ENCODE data around the gene CD274.
"Not testable (repeated sequence)": the region's sequence is repeated elsewhere in the genome, so short reads cannot be mapped to it uniquely, and the experiment has no call there.

The CD274 gene

DNA sequence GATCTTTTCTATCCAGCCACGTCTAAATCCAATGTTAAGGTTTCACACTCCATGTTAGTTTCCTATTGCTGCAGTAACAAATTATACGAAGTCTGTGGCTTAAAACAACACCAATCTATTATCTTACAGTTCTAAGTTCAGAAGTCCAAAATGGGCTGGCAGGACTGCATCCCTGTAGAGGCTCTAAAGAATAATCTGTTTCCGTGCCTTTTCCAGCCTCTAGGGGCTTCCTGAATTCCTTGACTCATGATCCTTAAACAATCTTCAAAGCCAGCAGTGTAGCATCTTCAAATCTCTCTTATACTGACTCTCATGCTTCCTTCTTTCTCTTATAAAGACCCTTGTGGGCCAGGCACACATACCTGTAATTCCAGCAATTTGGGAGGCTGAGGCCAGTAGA lies 19.4 kb upstream of the CD274 start:
- TF ChIP-seq, protein P1, sequence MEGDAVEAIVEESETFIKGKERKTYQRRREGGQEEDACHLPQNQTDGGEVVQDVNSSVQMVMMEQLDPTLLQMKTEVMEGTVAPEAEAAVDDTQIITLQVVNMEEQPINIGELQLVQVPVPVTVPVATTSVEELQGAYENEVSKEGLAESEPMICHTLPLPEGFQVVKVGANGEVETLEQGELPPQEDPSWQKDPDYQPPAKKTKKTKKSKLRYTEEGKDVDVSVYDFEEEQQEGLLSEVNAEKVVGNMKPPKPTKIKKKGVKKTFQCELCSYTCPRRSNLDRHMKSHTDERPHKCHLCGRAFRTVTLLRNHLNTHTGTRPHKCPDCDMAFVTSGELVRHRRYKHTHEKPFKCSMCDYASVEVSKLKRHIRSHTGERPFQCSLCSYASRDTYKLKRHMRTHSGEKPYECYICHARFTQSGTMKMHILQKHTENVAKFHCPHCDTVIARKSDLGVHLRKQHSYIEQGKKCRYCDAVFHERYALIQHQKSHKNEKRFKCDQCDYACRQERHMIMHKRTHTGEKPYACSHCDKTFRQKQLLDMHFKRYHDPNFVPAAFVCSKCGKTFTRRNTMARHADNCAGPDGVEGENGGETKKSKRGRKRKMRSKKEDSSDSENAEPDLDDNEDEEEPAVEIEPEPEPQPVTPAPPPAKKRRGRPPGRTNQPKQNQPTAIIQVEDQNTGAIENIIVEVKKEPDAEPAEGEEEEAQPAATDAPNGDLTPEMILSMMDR (IDR thresholded peaks at IDR 0.05; ENCODE audit: low read depth, low read length), result peak; percentile 4
- H3K4me3 ChIP-seq (replicated peaks in 1 of 2; ENCODE audit: low read depth in 2 of 2, low read length in 2 of 2), result no peak overlapping the region
- no peak for DNase-seq (ENCODE audit: low read depth in 2 of 2)

DNA sequence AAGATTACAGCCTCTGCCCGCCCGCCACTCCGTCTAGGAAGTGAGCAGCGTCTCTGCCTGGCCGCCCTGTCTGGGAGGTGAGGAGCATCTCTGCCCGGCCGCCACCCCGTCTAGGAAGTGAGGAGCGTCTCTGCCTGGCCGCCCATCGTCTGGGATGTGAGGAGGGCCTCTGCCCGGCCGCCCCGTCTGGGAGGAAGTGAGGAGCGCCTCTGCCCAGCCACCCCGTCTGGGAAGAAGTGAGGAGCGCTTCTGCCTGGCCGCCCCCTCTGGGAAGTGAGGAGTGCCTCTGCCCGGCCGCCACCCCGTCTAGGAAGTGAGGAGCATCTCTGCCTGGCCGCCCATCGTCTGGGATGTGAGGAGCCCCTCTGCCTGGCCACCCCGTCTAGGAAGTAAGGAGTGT lies 17.5 kb upstream of the CD274 start:
- not testable (repeated sequence) for DNase-seq (ENCODE audit: low read depth in 2 of 2); H3K4me3 ChIP-seq (replicated peaks in 1 of 2; ENCODE audit: low read depth in 2 of 2, low read length in 2 of 2)

DNA sequence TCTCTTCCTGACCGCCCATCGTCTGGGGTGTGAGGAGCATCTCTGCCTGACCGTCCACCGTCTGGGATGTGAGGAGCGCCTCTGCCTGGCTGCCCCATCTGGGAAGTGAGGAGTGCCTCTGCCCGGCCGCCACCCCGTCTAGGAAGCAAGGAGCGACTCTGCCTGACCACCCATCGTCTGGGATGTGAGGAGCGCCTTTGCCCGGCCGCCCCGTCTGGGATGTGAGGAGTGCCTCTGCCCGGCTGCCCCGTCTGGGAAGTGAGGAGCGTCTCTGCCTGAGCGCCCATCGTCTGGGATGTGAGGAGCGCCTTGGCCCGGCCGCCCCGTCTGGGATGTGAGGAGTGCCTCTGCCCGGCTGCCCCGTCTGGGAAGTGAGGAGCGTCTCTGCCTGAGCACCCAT lies 17.0 kb upstream of the CD274 start:
- H3K4me3 ChIP-seq (replicated peaks in 1 of 2; ENCODE audit: low read depth in 2 of 2, low read length in 2 of 2); DNase-seq (ENCODE audit: low read depth in 2 of 2): not testable (repeated sequence)

DNA sequence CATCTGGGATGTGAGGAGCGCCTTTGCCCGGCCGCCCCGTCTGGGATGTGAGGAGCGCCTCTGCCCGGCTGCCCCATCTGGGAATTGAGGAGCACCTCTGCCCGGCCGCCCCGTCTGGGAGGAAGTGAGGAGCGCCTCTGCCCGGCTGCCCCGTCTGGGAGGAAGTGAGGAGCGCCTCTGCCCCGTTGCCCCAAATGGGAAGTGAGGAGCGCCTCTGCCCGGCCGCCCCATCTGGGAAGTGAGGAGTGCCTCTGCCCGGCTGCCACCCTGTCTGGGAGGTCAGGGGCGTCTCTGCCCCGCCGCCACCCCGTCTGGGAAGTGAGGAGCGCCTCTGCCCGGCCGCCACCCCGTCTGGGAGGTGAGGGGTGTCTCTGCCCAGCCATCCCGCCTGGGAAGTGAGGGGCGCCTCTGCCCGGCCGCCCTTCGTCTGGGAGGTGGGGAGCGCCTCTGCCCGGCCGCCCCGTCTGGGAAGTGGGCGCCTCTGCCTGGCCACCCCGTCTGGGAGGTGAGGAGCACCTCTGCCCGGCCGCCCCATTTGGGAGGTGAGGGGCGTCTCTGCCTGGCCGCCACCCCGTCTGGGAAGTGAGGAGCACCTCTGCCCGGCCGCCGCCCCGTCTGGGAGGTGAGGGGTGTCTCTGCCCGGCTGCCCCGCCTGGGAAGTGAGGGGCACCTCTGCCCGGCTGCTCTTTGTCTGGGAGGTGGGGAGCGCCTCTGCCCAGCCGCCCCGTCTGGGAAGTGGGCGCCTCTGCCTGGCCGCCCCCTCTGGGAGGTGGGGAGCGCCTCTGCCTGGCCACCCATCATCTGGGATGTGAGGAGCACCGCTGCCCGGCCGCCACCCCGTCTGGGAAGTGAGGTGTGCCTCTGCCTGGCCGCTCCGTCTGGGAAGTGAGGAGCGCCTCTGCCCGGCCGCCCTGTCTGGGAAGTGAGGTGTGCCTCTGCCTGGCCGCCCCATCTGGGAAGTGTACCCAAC lies 16.2 kb upstream of the CD274 start:
- DNase-seq (ENCODE audit: low read depth in 2 of 2); H3K4me3 ChIP-seq (replicated peaks in 1 of 2; ENCODE audit: low read depth in 2 of 2, low read length in 2 of 2): not testable (repeated sequence)

DNA sequence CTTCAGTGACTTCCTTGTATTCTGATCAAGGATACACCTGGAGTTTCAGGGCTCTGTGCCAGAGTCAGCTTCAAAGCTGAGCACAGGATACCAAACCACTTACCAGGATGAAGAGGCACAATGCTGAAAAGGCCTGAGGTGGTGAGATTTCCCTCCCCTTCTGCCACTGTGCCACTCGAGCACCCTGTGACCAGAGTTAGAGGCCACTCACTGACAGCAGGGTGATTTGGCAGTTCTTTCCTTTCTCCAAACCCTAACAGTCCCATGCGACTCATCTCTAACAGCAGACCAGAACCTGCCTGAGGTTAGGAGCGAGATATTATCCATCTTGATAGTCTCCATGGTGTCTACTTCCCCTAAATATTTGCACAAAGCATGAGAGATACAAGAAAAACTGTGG lies 14.4 kb upstream of the CD274 start:
- no peak overlapping the region for H3K4me3 ChIP-seq (replicated peaks in 1 of 2; ENCODE audit: low read depth in 2 of 2, low read length in 2 of 2)
- DNase-seq (ENCODE audit: low read depth in 2 of 2), result no peak
- TF ChIP-seq, protein P1 (IDR thresholded peaks at IDR 0.05; ENCODE audit: low read depth, low read length), result no peak

DNA sequence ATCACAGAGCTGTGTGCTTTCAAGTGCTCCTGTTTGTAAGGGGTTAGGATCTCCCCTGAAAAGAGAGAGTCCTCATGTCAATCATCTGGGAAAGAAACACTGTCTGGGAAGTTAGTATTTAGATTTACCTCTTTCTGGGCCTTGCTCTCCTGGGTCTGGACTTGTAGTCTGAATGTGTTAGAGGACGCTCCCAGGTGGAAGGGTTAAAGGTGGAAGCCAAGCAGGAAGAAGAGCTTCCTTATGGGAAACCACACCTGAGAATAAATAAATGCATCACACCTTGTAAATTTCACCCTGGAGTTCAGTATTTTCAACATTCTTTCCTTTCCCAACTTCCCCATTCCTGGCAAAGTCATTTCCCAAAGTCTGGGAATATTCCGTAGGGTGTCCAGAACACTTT lies 13.9 kb upstream of the CD274 start:
- TF ChIP-seq, protein P1 (IDR thresholded peaks at IDR 0.05; ENCODE audit: low read depth, low read length), result no peak
- H3K4me3 ChIP-seq (replicated peaks in 1 of 2; ENCODE audit: low read depth in 2 of 2, low read length in 2 of 2), result no peak overlapping the region
- no peak for DNase-seq (ENCODE audit: low read depth in 2 of 2)

DNA sequence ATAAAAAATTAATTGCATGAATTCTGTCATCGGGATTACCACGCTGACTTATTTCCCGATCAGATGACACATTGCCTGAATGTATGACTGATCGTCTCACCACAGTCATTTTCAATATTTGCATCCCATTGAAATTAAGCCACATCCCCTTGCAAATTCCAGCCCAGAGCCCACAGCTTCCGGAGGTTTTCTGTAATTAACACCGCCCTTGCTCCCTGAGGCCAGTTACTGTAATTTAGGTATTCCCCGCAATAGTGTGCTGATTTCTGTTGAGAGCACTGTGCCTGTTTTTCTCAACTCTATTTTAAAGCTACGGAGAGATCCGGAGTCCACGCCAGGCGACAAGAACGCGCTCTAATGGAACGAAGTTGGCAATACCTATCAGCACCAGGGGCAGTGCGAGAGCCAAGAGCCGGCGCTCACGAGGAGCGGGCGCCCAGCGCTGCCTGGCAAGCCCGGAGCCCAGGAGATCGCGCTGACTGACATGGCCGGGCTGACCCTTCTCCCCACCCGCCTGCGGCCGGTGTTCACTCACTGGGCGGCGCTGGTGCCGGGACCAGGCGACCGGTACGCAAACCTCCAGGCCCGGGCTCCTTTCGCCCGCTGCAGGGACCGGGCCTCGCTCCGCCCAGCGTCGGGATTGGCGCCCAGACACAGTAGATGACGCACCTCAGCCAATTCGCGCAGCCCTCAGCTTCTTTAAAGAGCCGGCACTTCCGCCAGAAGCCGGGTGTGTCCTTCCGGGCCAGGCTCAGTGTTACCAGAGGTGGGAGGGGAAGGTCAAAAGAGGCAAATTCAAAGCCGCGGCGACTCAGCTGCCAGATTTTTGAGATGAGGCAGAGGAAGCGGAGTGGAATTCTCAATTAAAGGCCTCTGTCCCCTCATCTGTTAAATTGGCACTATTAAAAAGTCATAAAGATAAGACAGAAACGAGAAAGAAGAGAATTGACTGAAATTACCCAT lies 12.8 kb upstream of the CD274 start, which contains the start of gene PLGRKT:
Gene PLGRKT (minus strand): TSS at position 672 of the 963 bp plus-strand sequence. CDS start 5,948 bp downstream, outside the sequence.
- TF ChIP-seq, protein P1 (IDR thresholded peaks at IDR 0.05; ENCODE audit: low read depth, low read length), result peak; percentile 24
- peak within 1 kb of the TSS; percentile 69 to 81 for H3K4me3 ChIP-seq (replicated peaks in 1 of 2; ENCODE audit: low read depth in 2 of 2, low read length in 2 of 2)
- peak; percentile 93 for DNase-seq (ENCODE audit: low read depth in 2 of 2)
